OCI-LY7 (cell line): ENCODE measurements around the gene PTPA. TPM values are rescaled to one million over a fixed set of nuclear protein-coding genes. Genes with fewer than 3 reads are reported as not detected.
"Not testable (repeated sequence)": the region's sequence is repeated elsewhere in the genome, so short reads cannot be mapped to it uniquely, and the experiment has no call there.

Experiments
- BruUV-seq: library from RNA; stranded (reverse); fragments of 400-500 nt; replicated peaks from 2 replicates; lab custom pipeline; 2021; lab: Mats Ljungman, UMichigan
- CTCF ChIA-PET: fragments of 300-600 bp; sonication (Branson Sonifier 250); formaldehyde crosslinking; loops from one replicate; lab custom pipeline; 2022; ENCODE audit warnings: antibody characterized with exemption; ENCODE audit not compliant: unreplicated experiment; lab: Charles Lee
- POLR2A ChIA-PET: fragments of 300-600 bp; sonication (Branson Sonifier 250); formaldehyde crosslinking; loops from one replicate; lab custom pipeline; 2022; ENCODE audit warnings: antibody characterized with exemption; lab: Charles Lee
- DNase-seq: peaks from one replicate; pipeline ENCODE4 v3.0.0-alpha.2; 2015; ENCODE audit warnings: low spot score
- H2AFZ ChIP-seq: fragments of 200-600 bp; sonication (generic), shearing (Covaris generic); 2 replicates; pipeline ENCODE4 v1.6.1; 2014; ENCODE audit warnings: mild to moderate bottlenecking, antibody characterized with exemption, low read length, moderate library complexity
- H3K27ac ChIP-seq: fragments of 200-600 bp; sonication (generic); 2 replicates; pipeline ENCODE4 v1.5.1; 2014; ENCODE audit warnings: mixed run types, low read depth, mild to moderate bottlenecking, moderate library complexity, low read length, inconsistent platforms; ENCODE audit not compliant: poor library complexity, severe bottlenecking
- H3K36me3 ChIP-seq: fragments of 200-600 bp; sonication (generic); 2 replicates; pipeline ENCODE4 v1.6.1; 2014; ENCODE audit warnings: mild to moderate bottlenecking, antibody characterized with exemption, low read length, moderate library complexity, mixed read lengths; ENCODE audit not compliant: insufficient read depth
- H3K4me1 ChIP-seq: fragments of 200-600 bp; sonication (generic); 2 replicates; pipeline ENCODE4 v1.5.1; 2014; ENCODE audit warnings: mild to moderate bottlenecking, low read length; ENCODE audit not compliant: insufficient read depth, poor library complexity, severe bottlenecking
- H3K4me2 ChIP-seq: fragments of 200-600 bp; sonication (generic); 2 replicates; pipeline ENCODE4 v1.6.1; 2014; ENCODE audit warnings: mild to moderate bottlenecking, low read length
- H3K4me3 ChIP-seq: fragments of 200-600 bp; sonication (generic); 2 replicates; pipeline ENCODE4 v1.5.1; 2014; ENCODE audit warnings: mild to moderate bottlenecking, low read depth, low read length; ENCODE audit not compliant: poor library complexity, severe bottlenecking
- H3K79me2 ChIP-seq: fragments of 200-600 bp; sonication (generic); 2 replicates; pipeline ENCODE4 v1.6.1; 2016; ENCODE audit warnings: low read depth, mild to moderate bottlenecking, low read length, moderate library complexity, mixed read lengths; ENCODE audit not compliant: insufficient read depth
- H3K9me2 ChIP-seq: fragments of 200-600 bp; sonication (generic); 2 replicates; pipeline ENCODE4 v1.6.1; 2016; ENCODE audit warnings: mild to moderate bottlenecking, low read length, mixed read lengths; ENCODE audit not compliant: insufficient read depth
- H3K9me3 ChIP-seq: fragments of 200-600 bp; sonication (generic); 2 replicates; pipeline ENCODE4 v1.6.1; 2014; ENCODE audit warnings: mild to moderate bottlenecking, mixed run types, low read length, mixed read lengths
- H4K20me1 ChIP-seq: fragments of 200-600 bp; sonication (generic); 2 replicates; pipeline ENCODE4 v1.6.1; 2014; ENCODE audit warnings: mild to moderate bottlenecking, antibody characterized with exemption, low read length, moderate library complexity, mixed read lengths; ENCODE audit not compliant: insufficient read depth
- CTCF ChIP-seq: fragments of 200-600 bp; sonication (generic); conservative IDR thresholded peaks from 2 replicates; pipeline ENCODE4 v1.5.1; 2014; ENCODE audit warnings: mild to moderate bottlenecking, antibody characterized with exemption, low read length, moderate library complexity, mixed read lengths
- EZH2phosphoT487 ChIP-seq: fragments of 200-600 bp; sonication (generic); IDR thresholded peaks from 2 replicates; pipeline ENCODE4 v1.6.1; 2018; ENCODE audit warnings: low read depth, borderline replicate concordance, mild to moderate bottlenecking, mixed run types, antibody characterized with exemption, low read length, moderate library complexity, mixed read lengths
- intact Hi-C: fragments of 100-400 bp; cut with micrococcal nuclease; formaldehyde crosslinking; loops from one replicate; pipeline ENCODE4 v1.10.0; 2022; ENCODE audit not compliant: unreplicated experiment
- total RNA-seq, 2 experiments: library from RNA; depleted of rRNA in 1 of 2; stranded (reverse); fragments of >200 nt in 1 of 2; shearing (Covaris generic) in 1 of 2; gene quantifications; 2 replicates each; pipeline ENCODE4 v1.2.3, GENCODE V29; 2014 to 2022

Gene PTPA
- total RNA-seq, 2 experiments from 2014 or later: 106 to 111 TPM

GRCh38 chr9:129162497-129163197 lies 51.4 kb downstream of the PTPA start:
- H3K9me2 ChIP-seq: no peaks in the 10 kb centered on the region
- H3K4me1 ChIP-seq: peaks cover 11% of the 10 kb centered on the region
- H3K36me3 ChIP-seq: no peaks in the 10 kb centered on the region
- no TSS peak for BruUV-seq
- intact Hi-C loops: no loop called here
- H3K4me2 ChIP-seq: no peak overlapping the region
- no peak overlapping the region for H3K4me3 ChIP-seq
- ChIA-PET POLR2A (no interaction called here), CTCF (no interaction called here)
- no peaks in the 10 kb centered on the region for H4K20me1 ChIP-seq
- TF ChIP-seq EZH2phosphoT487 (no peak), CTCF (no peak)
- no peak for DNase-seq
- H3K27ac ChIP-seq: no peak overlapping the region
- no peaks in the 10 kb centered on the region for H3K9me3 ChIP-seq
- no peak overlapping the region for H2AFZ ChIP-seq
- no peaks in the 10 kb centered on the region for H3K79me2 ChIP-seq

GRCh38 chr9:129163198-129163670 lies 52.0 kb downstream of the PTPA start:
- H3K79me2 ChIP-seq, H2AFZ ChIP-seq, H3K4me2 ChIP-seq, H3K27ac ChIP-seq, H3K9me2 ChIP-seq, H4K20me1 ChIP-seq, H3K4me3 ChIP-seq, BruUV-seq, H3K9me3 ChIP-seq, intact Hi-C loops, POLR2A ChIA-PET, H3K36me3 ChIP-seq, CTCF ChIA-PET, DNase-seq: not testable (repeated sequence)
- peaks cover 16% of the 10 kb centered on the region for H3K4me1 ChIP-seq

- intact Hi-C loops: no loop called here
- Histone ChIP-seq H3K9me3 (no peaks in the 10 kb centered on the region), H3K9me2 (no peaks in the 10 kb centered on the region), H3K4me2 (no peak overlapping the region), H3K79me2 (no peaks in the 10 kb centered on the region), H2AFZ (no peak overlapping the region), H3K4me1 (peaks cover 16% of the 10 kb centered on the region), H3K36me3 (no peaks in the 10 kb centered on the region), H3K27ac (no peak overlapping the region), H3K4me3 (no peak overlapping the region), H4K20me1 (no peaks in the 10 kb centered on the region)
- no TSS peak for BruUV-seq
- ChIA-PET POLR2A (no interaction called here), CTCF (no interaction called here)
- no peak for DNase-seq
- TF ChIP-seq CTCF (no peak), EZH2phosphoT487 (no peak)
Measured at GRCh38 chr9:129163753-129164152, 52.5 kb downstream of the PTPA start.
